Upper lobe of right lung (tissue), 1 donor: Measurements from ENCODE around the gene RYR1. TPM values are rescaled to one million over a fixed set of nuclear protein-coding genes. Genes with fewer than 3 reads are reported as not detected.

Source experiments
- ATAC-seq: fragments of 200-7000 bp; cut with Tn5 transposase; one replicate; pipeline ENCODE4 v1.9.1; 2020; ENCODE audit warnings: mild to moderate bottlenecking, moderate library complexity
- DNase-seq: peaks from one replicate; pipeline ENCODE4 v3.0.0-alpha.2; 2020
- H3K27ac ChIP-seq: fragments of 200-600 bp; one replicate; pipeline ENCODE4 v1.8.0; 2022
- H3K27me3 ChIP-seq: fragments of 200-600 bp; one replicate; pipeline ENCODE4 v1.8.0; 2022; ENCODE audit warnings: mild to moderate bottlenecking
- H3K36me3 ChIP-seq: fragments of 200-600 bp; one replicate; pipeline ENCODE4 v1.8.0; 2022
- H3K4me1 ChIP-seq: fragments of 200-600 bp; one replicate; pipeline ENCODE4 v1.8.0; 2022
- H3K4me3 ChIP-seq: fragments of 200-600 bp; one replicate; pipeline ENCODE4 v1.8.0; 2022; ENCODE audit warnings: mild to moderate bottlenecking
- H3K9me3 ChIP-seq: fragments of 200-600 bp; one replicate; pipeline ENCODE4 v1.8.0; 2022
- intact Hi-C: fragments of 100-400 bp; cut with DNase I; formaldehyde crosslinking; loops from one replicate; pipeline ENCODE4 v1.11.0; 2022
- total RNA-seq: library from RNA; stranded (reverse); fragmentation: NEBNext Ultra II Directional; extraction: Animal tissue kit (Norgen Biotek cat#: 25700); gene quantifications from one replicate; pipeline ENCODE4 v1.2.1, GENCODE V29; 2021
- TF ChIP-seq, protein P1 (sequence below): fragments of 200-600 bp; IDR thresholded peaks from one replicate; pipeline ENCODE4 v1.8.0; 2022; ENCODE audit warnings: antibody characterized with exemption
- donor health status: DM: no; HTN: yes; CAD: no; lungs with severe emphysema.

The RYR1 gene
- total RNA-seq, 1 donor from 2014 or later: 6.5 TPM

DNA sequence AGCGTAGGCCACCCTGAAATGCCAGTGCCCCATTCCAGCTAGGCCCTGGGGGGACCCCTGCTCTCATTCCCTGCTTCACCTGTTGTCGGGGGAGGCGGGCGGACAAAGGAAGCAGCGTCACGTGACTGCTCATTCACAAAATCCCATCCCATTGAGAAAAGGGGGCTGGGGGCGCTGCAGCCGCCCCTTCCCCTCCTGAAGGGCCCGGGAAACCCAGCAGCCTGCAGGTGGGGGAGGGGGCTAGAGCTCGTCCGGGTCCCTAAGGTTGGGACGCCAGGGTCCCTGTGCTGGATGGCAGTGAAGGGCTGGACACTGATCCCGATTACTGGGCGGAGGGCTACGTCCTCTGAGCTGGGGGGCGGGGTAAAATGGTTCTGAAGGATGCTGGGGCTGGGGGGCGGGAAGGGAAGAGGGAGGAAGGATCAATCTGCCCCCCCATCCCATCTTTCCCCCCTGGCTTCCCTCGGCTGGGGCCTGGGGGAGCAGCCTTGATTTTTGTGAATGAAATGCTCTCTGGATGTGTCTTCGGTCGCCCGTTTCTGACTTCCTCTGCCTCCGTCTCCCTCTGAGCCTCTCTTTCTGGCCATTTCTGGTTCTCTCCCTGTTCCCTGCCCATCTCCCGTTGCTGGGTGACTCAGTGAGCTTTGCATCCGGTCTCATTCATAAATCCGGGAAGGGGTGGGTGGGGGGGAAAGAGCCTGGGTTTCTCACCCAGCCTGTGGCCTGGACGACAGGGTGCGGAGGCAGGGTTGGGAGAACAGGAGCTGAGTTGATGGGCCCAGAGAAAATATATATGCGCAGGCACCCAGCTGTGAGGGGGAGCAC is 44.2 kb upstream of the RYR1 start:
- Histone ChIP-seq H3K27me3 (peaks cover 3% of the 10 kb centered on the region), H3K4me1 (peaks cover 25% of the 10 kb centered on the region), H3K27ac (no peak overlapping the region), H3K9me3 (no peaks in the 10 kb centered on the region), H3K36me3 (no peaks in the 10 kb centered on the region), H3K4me3 (peak overlapping the region; percentile 60)
- intact Hi-C loops: no loop called here
- TF ChIP-seq, protein P1, sequence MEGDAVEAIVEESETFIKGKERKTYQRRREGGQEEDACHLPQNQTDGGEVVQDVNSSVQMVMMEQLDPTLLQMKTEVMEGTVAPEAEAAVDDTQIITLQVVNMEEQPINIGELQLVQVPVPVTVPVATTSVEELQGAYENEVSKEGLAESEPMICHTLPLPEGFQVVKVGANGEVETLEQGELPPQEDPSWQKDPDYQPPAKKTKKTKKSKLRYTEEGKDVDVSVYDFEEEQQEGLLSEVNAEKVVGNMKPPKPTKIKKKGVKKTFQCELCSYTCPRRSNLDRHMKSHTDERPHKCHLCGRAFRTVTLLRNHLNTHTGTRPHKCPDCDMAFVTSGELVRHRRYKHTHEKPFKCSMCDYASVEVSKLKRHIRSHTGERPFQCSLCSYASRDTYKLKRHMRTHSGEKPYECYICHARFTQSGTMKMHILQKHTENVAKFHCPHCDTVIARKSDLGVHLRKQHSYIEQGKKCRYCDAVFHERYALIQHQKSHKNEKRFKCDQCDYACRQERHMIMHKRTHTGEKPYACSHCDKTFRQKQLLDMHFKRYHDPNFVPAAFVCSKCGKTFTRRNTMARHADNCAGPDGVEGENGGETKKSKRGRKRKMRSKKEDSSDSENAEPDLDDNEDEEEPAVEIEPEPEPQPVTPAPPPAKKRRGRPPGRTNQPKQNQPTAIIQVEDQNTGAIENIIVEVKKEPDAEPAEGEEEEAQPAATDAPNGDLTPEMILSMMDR: no peak
- DNase-seq: no peak
- ATAC-seq: no peak

DNA sequence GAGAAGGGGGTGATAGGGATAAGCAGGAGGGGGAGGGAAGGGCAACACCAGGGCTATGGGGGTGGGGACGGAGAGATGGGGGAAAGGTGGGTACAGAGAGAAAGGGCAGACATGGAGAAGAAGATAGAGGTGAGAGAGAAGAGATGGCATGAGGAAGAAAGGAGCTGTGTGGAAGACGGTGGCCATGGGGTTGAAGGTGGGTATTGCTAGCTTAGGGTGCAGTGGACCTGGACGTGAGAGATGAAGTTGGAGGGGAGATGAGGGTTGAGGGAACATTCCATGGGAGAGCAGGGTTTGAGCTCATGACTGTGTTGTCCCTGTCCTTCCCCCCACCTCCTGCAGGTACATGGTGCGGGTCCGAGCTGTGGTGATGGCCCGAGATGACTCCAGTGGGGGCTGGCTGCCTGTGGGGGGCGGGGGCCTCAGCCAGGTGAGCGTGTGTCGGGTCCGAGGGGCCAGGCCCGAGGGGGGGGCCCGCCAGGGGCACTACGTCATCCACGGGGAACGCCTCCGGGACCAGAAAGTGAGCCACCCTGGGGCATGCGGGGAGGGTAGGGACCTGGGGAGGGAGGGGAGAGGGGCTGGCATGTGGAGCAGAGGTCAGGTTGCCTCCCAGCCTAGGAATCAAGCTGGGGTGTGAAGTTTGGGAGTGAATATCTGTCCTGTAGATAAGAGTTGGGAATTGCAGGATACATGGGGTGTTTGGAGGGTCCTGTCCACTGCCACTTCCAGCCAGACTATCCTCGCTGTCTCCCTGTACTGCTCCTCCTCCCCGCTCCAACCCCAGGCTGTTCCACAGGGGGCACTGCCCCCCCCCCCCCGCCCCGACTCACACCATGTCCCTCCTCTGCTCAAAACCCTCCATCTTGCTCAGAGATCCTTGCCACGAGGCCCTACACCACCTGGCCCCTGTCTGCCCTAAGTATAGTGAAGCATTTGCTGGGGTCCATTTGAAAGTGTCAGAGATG is 43.2 kb upstream of the RYR1 start:
- Histone ChIP-seq H3K9me3 (no peaks in the 10 kb centered on the region), H3K36me3 (no peaks in the 10 kb centered on the region), H3K27ac (no peak overlapping the region), H3K27me3 (peaks cover 9% of the 10 kb centered on the region), H3K4me3 (no peak overlapping the region), H3K4me1 (peaks cover 25% of the 10 kb centered on the region)
- intact Hi-C loops: no loop called here
- no peak for ATAC-seq
- TF ChIP-seq, protein P1: no peak
- DNase-seq: no peak

DNA sequence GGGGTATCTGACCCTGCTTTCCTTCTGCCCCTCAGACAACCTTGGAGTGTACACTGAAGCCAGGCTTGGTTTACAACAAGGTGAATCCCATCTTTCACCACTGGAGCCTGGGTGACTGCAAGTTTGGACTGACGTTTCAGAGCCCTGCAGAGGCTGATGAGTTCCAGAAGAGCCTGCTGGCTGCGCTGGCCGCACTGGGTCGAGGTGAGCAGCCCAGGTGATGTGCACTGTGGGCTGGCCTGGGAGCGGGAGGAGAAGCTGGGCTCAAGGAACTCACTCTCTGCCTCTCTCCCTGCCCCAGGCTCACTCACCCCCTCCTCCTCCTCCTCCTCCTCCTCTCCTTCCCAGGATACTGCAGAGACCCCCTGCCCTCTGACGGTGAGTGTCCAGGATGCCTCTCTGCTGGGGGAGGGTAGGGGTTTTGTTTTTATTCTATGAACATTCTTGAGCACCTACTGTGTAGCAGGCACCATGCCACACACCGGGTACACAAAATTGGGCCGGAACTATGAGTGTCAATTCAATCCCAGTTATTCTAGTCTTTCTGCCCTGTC is 41.5 kb upstream of the RYR1 start:
- Histone ChIP-seq H3K9me3 (no peaks in the 10 kb centered on the region), H3K4me1 (peaks cover 18% of the 10 kb centered on the region), H3K4me3 (no peak overlapping the region), H3K27ac (no peak overlapping the region), H3K36me3 (no peaks in the 10 kb centered on the region), H3K27me3 (peaks cover 23% of the 10 kb centered on the region)
- no peak for DNase-seq
- intact Hi-C loops: no loop called here
- no peak for ATAC-seq
- TF ChIP-seq, protein P1: no peak

DNA sequence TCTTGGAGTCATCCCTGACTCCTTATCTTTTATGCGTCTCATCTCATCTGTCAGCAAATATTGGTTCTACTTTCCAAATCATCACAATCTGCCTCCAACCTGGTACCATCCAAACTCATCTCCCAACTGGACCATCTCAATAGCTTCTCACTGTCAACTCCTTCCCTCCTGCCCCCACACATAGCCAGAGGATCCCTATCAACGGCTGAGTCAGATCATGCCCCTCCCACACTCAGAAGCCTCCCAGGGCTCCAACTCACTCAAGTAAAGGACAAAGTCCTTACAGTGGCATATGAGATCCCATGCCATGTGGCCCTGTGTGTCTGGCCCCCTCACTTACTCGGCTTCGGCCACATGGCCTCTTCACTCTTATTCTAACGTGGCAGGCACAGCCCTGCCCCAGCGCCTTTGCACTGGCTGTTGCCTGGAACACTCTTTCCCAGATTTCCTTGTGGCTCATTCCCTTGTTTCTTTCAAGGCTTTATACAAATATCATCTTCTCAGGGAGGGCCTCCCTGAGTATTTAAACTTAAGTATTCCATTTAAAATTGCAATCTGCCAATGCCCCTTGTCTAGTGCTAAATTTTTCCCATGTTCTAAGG is 40.7 kb upstream of the RYR1 start:
- Histone ChIP-seq H3K4me1 (peaks cover 9% of the 10 kb centered on the region), H3K36me3 (no peaks in the 10 kb centered on the region), H3K27ac (no peak overlapping the region), H3K27me3 (peaks cover 23% of the 10 kb centered on the region), H3K4me3 (no peak overlapping the region), H3K9me3 (no peaks in the 10 kb centered on the region)
- intact Hi-C loops: no loop called here
- TF ChIP-seq, protein P1: no peak
- ATAC-seq (no peak), DNase-seq (no peak)

DNA sequence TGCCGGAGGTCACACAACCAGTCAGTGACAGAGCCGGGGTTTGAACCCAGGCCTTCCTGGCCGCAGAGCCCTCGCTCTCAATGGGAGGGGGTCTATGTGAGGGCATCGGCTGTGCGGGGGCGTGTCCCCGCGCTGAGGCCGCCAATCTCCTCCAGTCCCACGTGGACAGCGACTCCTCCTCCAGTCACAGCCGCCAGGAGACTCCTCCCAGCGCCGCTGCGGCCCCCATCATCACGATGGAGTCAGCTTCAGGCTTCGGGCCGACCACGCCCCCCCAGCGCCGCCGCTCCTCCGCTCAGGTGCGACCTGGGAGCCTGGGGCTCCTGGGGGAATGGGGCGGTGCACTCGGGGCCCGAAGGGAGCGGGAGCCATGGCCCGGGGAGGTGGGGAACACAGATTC is 39.0 kb upstream of the RYR1 start:
- H3K9me3 ChIP-seq: no peaks in the 10 kb centered on the region
- H3K27me3 ChIP-seq: peaks cover 39% of the 10 kb centered on the region
- H3K4me3 ChIP-seq: no peak overlapping the region
- TF ChIP-seq, protein P1: no peak
- H3K27ac ChIP-seq: no peak overlapping the region
- no peaks in the 10 kb centered on the region for H3K36me3 ChIP-seq
- ATAC-seq (peak; percentile 10), DNase-seq (no peak)
- no peaks in the 10 kb centered on the region for H3K4me1 ChIP-seq
- intact Hi-C loops: no loop called here
